ENCODE data around the gene LRRTM4. TPM values are rescaled to one million over a fixed set of nuclear protein-coding genes. Genes with fewer than 3 reads are reported as not detected.

LRRTM4 gene
- total and polyA plus RNA-seq, 8 donors, result 0.38 to 3.3 (median 2.0) TPM

GRCh38 chr2:77207331-77207730, 314.8 kb downstream of the LRRTM4 start:
- ATAC-seq, result no peak
- no peak overlapping the region for H3K4me3 ChIP-seq

GRCh38 chr2:77201755-77202154, 320.4 kb downstream of the LRRTM4 start:
- Histone ChIP-seq H3K4me3 (no peak overlapping the region), H3K4me1 (no peaks in the 10 kb centered on the region), H3K9me3 (no peaks in the 10 kb centered on the region), H3K27me3 (no peaks in the 10 kb centered on the region), H3K27ac (no peak overlapping the region), H3K36me3 (no peaks in the 10 kb centered on the region)
- no peak for TF ChIP-seq CTCF (IDR thresholded peaks at IDR 0.05)
- no peak for DNase-seq
- intact Hi-C loops (cut with DNase I), result no loop called here
- ATAC-seq, result no peak

More at GRCh38 chr2:77207331-77207730, 314.8 kb downstream of the LRRTM4 start:
- no peak for TF ChIP-seq CTCF (IDR thresholded peaks at IDR 0.05)
- DNase-seq, result no peak
- no peaks in the 10 kb centered on the region for H3K36me3 ChIP-seq
- no peaks in the 10 kb centered on the region for H3K9me3 ChIP-seq
- H3K27ac ChIP-seq, result no peak overlapping the region
- no peaks in the 10 kb centered on the region for H3K27me3 ChIP-seq
- intact Hi-C loops (cut with DNase I), result no loop called here
- H3K4me1 ChIP-seq, result no peaks in the 10 kb centered on the region

GRCh38 chr2:77199411-77199810, 322.8 kb downstream of the LRRTM4 start:
- Histone ChIP-seq H3K27me3 (no peaks in the 10 kb centered on the region), H3K4me1 (no peaks in the 10 kb centered on the region), H3K36me3 (no peaks in the 10 kb centered on the region), H3K27ac (no peak overlapping the region), H3K9me3 (no peaks in the 10 kb centered on the region), H3K4me3 (no peak overlapping the region)
- TF ChIP-seq CTCF (IDR thresholded peaks at IDR 0.05), result no peak
- no peak for ATAC-seq
- intact Hi-C loops (cut with DNase I), result no loop called here
- DNase-seq, result no peak

- intact Hi-C loops (cut with DNase I), result no loop called here
- no peaks in the 10 kb centered on the region for H3K27me3 ChIP-seq
- ATAC-seq (no peak), DNase-seq (no peak)
- H3K4me3 ChIP-seq, result no peak overlapping the region
- H3K9me3 ChIP-seq, result no peaks in the 10 kb centered on the region
- no peak overlapping the region for H3K27ac ChIP-seq
- TF ChIP-seq CTCF (IDR thresholded peaks at IDR 0.05), result no peak
- no peaks in the 10 kb centered on the region for H3K4me1 ChIP-seq
- no peaks in the 10 kb centered on the region for H3K36me3 ChIP-seq
Measured at GRCh38 chr2:77193858-77194448, 328.2 kb downstream of the LRRTM4 start.

- no peak for TF ChIP-seq CTCF (IDR thresholded peaks at IDR 0.05)
- Histone ChIP-seq H3K36me3 (no peaks in the 10 kb centered on the region), H3K4me1 (no peaks in the 10 kb centered on the region), H3K4me3 (no peak overlapping the region), H3K9me3 (no peaks in the 10 kb centered on the region), H3K27ac (no peak overlapping the region), H3K27me3 (no peaks in the 10 kb centered on the region)
- intact Hi-C loops (cut with DNase I), result no loop called here
- ATAC-seq (no peak), DNase-seq (no peak)
Measured at GRCh38 chr2:77192811-77193289, 329.3 kb downstream of the LRRTM4 start.

Measured in left lung (tissue), 10 donors.